Ishikawa (cell line): ENCODE measurements around the gene ITGA1.

ENCODE experiments used
- CEBPB ChIP-seq: IDR thresholded peaks from 2 replicates; pipeline ENCODE4 v1.6.1; 2012
- CREB1 ChIP-seq: IDR thresholded peaks from 2 replicates; pipeline ENCODE4 v1.6.1; 2012; ENCODE audit warnings: low read depth
- EGR1 ChIP-seq: IDR thresholded peaks from 2 replicates; pipeline ENCODE4 v1.6.1; 2012
- EP300 ChIP-seq: IDR thresholded peaks from 2 replicates; pipeline ENCODE4 v1.6.1; 2012; ENCODE audit warnings: borderline replicate concordance
- FOXM1 ChIP-seq: IDR thresholded peaks from 2 replicates; pipeline ENCODE4 v1.6.1; 2012; ENCODE audit warnings: low read depth, borderline replicate concordance
- NFIC ChIP-seq: IDR thresholded peaks from 2 replicates; pipeline ENCODE4 v1.6.1; 2012
- RAD21 ChIP-seq: IDR thresholded peaks from 2 replicates; pipeline ENCODE4 v1.6.1; 2012; ENCODE audit warnings: low read depth
- TAF1 ChIP-seq: IDR thresholded peaks from 2 replicates; pipeline ENCODE4 v1.6.1; 2012; ENCODE audit warnings: low read depth, mild to moderate bottlenecking
- TCF12 ChIP-seq: IDR thresholded peaks from 2 replicates; pipeline ENCODE4 v1.6.1; 2012; ENCODE audit warnings: low read depth
- TEAD4 ChIP-seq: IDR thresholded peaks from 2 replicates; pipeline ENCODE4 v1.6.1; 2012
- YY1 ChIP-seq: IDR thresholded peaks from 2 replicates; pipeline ENCODE4 v1.6.1; 2012; ENCODE audit warnings: low read depth
- ZBTB7A ChIP-seq: IDR thresholded peaks from 2 replicates; pipeline ENCODE4 v1.6.1; 2012; ENCODE audit warnings: low read depth
- TF ChIP-seq, protein P1 (sequence below): IDR thresholded peaks from 2 replicates; pipeline ENCODE4 v1.6.1; 2012; ENCODE audit warnings: low read depth, mild to moderate bottlenecking
- TF ChIP-seq, protein P2 (sequence below): IDR thresholded peaks from 2 replicates; pipeline ENCODE4 v1.6.1; 2012
- TF ChIP-seq, protein P3 (sequence below): IDR thresholded peaks from 2 replicates; pipeline ENCODE4 v1.6.1; 2012

ITGA1 gene

DNA sequence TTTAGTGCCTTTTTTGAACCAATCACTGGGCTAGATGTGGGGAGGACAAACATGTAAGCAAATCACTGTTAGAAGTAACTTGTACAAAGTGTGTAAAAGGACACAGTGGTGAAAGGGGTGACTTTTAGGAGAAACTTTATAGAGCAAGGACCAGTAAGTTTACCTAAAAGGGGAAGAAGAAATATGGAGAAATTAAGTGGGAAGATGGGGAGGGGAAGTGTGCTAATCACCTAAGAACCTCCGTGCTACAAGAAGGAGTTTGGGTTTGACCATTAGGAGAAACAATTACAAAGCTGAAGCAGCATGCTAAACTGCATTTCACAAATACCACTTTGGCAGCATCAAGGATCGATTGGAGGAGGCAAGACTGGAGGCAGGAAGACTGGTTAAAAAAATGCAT lies 17.3 kb downstream of the ITGA1 start:
- TF ChIP-seq, protein P1, sequence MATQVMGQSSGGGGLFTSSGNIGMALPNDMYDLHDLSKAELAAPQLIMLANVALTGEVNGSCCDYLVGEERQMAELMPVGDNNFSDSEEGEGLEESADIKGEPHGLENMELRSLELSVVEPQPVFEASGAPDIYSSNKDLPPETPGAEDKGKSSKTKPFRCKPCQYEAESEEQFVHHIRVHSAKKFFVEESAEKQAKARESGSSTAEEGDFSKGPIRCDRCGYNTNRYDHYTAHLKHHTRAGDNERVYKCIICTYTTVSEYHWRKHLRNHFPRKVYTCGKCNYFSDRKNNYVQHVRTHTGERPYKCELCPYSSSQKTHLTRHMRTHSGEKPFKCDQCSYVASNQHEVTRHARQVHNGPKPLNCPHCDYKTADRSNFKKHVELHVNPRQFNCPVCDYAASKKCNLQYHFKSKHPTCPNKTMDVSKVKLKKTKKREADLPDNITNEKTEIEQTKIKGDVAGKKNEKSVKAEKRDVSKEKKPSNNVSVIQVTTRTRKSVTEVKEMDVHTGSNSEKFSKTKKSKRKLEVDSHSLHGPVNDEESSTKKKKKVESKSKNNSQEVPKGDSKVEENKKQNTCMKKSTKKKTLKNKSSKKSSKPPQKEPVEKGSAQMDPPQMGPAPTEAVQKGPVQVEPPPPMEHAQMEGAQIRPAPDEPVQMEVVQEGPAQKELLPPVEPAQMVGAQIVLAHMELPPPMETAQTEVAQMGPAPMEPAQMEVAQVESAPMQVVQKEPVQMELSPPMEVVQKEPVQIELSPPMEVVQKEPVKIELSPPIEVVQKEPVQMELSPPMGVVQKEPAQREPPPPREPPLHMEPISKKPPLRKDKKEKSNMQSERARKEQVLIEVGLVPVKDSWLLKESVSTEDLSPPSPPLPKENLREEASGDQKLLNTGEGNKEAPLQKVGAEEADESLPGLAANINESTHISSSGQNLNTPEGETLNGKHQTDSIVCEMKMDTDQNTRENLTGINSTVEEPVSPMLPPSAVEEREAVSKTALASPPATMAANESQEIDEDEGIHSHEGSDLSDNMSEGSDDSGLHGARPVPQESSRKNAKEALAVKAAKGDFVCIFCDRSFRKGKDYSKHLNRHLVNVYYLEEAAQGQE = no peak
- TF ChIP-seq ZBTB7A (no peak), YY1 (no peak), TAF1 (no peak), EP300 (no peak), CEBPB (no peak), TCF12 (no peak), FOXM1 (no peak), RAD21 (no peak), TEAD4 (no peak), CREB1 (no peak), NFIC (no peak), EGR1 (no peak)
- TF ChIP-seq, protein P2, sequence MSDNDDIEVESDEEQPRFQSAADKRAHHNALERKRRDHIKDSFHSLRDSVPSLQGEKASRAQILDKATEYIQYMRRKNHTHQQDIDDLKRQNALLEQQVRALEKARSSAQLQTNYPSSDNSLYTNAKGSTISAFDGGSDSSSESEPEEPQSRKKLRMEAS = no peak
- TF ChIP-seq, protein P3, sequence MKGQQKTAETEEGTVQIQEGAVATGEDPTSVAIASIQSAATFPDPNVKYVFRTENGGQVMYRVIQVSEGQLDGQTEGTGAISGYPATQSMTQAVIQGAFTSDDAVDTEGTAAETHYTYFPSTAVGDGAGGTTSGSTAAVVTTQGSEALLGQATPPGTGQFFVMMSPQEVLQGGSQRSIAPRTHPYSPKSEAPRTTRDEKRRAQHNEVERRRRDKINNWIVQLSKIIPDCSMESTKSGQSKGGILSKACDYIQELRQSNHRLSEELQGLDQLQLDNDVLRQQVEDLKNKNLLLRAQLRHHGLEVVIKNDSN = no peak

DNA sequence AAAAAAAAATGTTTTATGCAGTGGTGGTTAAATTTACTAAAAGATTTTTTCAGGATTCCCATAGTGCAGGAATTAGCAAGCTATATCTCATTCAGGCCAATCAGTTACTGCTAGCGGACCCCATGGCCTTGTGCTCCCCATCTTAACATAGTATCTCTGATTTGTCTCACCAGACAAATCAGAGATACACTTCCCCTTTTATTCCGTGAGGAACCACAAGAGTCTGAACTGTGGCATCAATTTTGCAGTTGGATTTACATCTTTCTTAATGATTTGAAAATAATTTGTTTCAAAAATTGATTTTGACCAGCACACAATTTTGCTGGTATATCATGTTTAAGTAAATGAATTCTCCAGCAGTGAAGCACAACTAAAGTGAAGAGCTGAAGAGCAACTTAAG lies 17.9 kb downstream of the ITGA1 start:
- TF ChIP-seq TEAD4 (no peak), TCF12 (no peak), EP300 (no peak), FOXM1 (no peak), NFIC (no peak), TAF1 (no peak), EGR1 (no peak), CEBPB (no peak), YY1 (no peak), ZBTB7A (no peak), CREB1 (no peak), RAD21 (no peak)
- TF ChIP-seq, protein P1 = no peak
- TF ChIP-seq, protein P3 = no peak
- TF ChIP-seq, protein P2 = no peak

DNA sequence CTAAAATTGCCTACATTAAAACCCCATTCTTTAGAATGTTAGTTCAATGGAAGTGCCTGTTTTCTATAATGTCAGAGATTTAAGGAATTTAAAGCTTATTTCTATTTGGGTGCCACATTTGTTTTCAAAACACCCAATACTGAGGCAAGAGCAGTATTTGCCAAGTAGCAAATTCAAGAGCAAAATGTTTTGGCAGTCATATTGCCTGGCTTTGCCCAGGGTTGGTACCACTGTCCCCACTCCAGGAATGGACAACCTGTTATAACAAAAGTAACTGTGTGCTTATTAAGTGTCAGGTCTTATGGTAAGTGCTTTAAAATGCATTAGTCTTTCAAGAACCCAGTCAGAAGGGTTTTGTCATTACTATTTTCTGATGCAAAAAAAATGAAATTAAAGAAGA lies 19.3 kb downstream of the ITGA1 start:
- no peak for TF ChIP-seq YY1
- TF ChIP-seq EP300 = no peak
- TF ChIP-seq ZBTB7A = no peak
- TF ChIP-seq TAF1 = no peak
- TF ChIP-seq FOXM1 = no peak
- no peak for TF ChIP-seq CEBPB
- no peak for TF ChIP-seq CREB1
- TF ChIP-seq, protein P2 = no peak
- no peak for TF ChIP-seq TCF12

DNA sequence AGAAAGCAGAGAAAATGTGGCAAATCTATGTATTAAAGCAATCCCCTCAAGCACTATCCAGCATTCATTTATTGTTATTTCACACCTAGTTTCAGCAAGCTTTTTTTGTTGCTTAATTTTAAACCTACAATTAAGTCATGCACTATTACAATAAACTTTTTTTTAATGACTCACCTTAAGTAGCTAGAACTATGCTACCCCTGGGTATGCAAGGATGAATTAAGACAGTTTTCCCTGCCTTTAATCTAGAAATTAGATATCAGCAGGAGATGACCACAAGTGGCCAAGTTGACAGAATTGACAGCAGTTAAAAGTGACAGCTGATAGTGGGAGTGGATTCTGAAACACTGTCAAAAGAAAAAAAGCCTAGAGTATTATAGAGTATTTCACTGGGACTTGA lies 20.0 kb downstream of the ITGA1 start:
- TF ChIP-seq, protein P2 = no peak
- no peak for TF ChIP-seq YY1
- no peak for TF ChIP-seq CEBPB

DNA sequence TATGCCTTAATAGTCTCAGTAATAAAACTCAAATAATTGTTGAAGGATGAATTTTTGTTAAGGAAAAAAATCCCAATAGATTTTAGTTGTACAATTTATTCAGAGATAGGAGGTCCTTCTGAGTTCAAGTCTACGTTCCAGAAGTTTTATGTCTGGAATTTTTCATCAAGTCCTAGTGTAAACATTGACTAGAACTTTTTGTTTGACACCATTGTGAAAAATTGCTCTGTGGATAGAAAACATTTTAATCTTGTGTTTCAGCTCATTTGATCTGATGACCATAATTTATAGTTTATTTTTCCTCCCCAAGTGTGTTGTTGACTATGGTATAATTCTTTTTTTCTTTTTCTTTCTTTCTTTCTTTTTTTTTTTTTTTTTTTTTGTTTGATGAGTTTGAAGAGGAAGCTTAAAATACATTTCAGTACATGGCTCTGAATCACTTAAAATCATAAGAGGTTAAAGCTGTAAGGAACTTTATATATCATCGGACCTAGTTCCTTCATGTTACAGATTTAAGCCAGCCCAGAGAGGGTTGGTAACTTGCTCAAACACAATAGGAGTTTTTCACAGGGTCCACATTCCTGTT lies 20.7 kb downstream of the ITGA1 start:
- TF ChIP-seq YY1 (no peak), TAF1 (no peak), CEBPB (no peak), FOXM1 (no peak), TCF12 (no peak), RAD21 (no peak), EP300 (no peak), NFIC (no peak), ZBTB7A (no peak)
- TF ChIP-seq, protein P1 = no peak
- TF ChIP-seq, protein P3 = no peak
